ENCODE results near the gene RBBP8NL. TPM values are rescaled to one million over a fixed set of nuclear protein-coding genes. Genes with fewer than 3 reads are reported as not detected.

The RBBP8NL gene
- total and polyA plus RNA-seq, 2 donors (not counting 3 experiments of a cell fraction or from before 2014, with no cell fraction given), result not detected

GRCh38 chr20:62395311-62396242, 31.8 kb downstream of the RBBP8NL start:
- CTCF ChIA-PET, result interaction anchor here (1.3 kb wide), 1 partner anchor 15 kb away, joined by 5 read pairs; no protein-coding TSS in a partner anchor
- Histone ChIP-seq H3K36me3 (ENCODE audit: control insufficient read depth in 2 of 2, extremely low read depth in 1 of 2, insufficient read depth in 2 of 2, low read length in 2 of 2) (peaks cover 2 to 10% of the 10 kb centered on the region in 2 experiments), H3K9me3 (replicated peaks; ENCODE audit: control insufficient read depth, insufficient read depth, low read length) (no peaks in the 10 kb centered on the region), H3K27me3 (ENCODE audit: control insufficient read depth in 2 of 2, insufficient read depth in 2 of 2, low read length in 2 of 2) (no peaks in the 10 kb centered on the region), H3K27ac (ENCODE audit: insufficient read depth, low read depth, low read length) (no peak overlapping the region), H3K4me2 (ENCODE audit: insufficient read depth, low read length) (no peak overlapping the region), H3K79me2 (ENCODE audit: control insufficient read depth, insufficient read depth, low read length) (no peaks in the 10 kb centered on the region), H3K9ac (replicated peaks; ENCODE audit: extremely low read depth, insufficient read depth, low read length) (no peak overlapping the region), H3K4me3 (replicated peaks in 1 of 3; ENCODE audit: insufficient read depth in 1 of 3, low read depth in 1 of 3, low read length in 3 of 3) (no peak overlapping the region), H2AFZ (ENCODE audit: low read depth, low read length) (no peak overlapping the region), H4K20me1 (replicated peaks; ENCODE audit: control insufficient read depth, extremely low read depth, insufficient read depth, low read length) (no peaks in the 10 kb centered on the region), H3K4me1 (ENCODE audit: control insufficient read depth, extremely low read depth, insufficient read depth, low read length) (no peaks in the 10 kb centered on the region), H3K9me1 (replicated peaks; ENCODE audit: control insufficient read depth, extremely low read depth, insufficient read depth, low read length) (no peaks in the 10 kb centered on the region)
- DNase-seq (ENCODE audit: low read depth, low spot score) (no peak), FAIRE-seq (no peak)
- BruUV-seq (replicated peaks), result no TSS peak
- intact Hi-C loops (cut with micrococcal nuclease) (no loop called here), dilution Hi-C loops (cut with MboI; ENCODE audit: extremely low pct_ligation_motif_present, low sequenced_read_pairs) (no loop called here)
- TF ChIP-seq FOS (IDR thresholded peaks at IDR 0.05; ENCODE audit: borderline replicate concordance, insufficient read depth, low read length) (no peak), POLR2AphosphoS5 (IDR thresholded peaks at IDR 0.05; ENCODE audit: insufficient read depth, low read depth, low read length) (no peak), JUN (IDR thresholded peaks at IDR 0.05; ENCODE audit: borderline replicate concordance, insufficient read depth, insufficient read length, low read depth) (no peak)
- TF ChIP-seq, protein P1, sequence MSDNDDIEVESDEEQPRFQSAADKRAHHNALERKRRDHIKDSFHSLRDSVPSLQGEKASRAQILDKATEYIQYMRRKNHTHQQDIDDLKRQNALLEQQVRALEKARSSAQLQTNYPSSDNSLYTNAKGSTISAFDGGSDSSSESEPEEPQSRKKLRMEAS (IDR thresholded peaks at IDR 0.05; ENCODE audit: insufficient read depth, insufficient read length), result no peak
- POLR2A ChIA-PET, result no interaction called here
